ENCODE data around the gene SLC22A4.

Gene SLC22A4

DNA sequence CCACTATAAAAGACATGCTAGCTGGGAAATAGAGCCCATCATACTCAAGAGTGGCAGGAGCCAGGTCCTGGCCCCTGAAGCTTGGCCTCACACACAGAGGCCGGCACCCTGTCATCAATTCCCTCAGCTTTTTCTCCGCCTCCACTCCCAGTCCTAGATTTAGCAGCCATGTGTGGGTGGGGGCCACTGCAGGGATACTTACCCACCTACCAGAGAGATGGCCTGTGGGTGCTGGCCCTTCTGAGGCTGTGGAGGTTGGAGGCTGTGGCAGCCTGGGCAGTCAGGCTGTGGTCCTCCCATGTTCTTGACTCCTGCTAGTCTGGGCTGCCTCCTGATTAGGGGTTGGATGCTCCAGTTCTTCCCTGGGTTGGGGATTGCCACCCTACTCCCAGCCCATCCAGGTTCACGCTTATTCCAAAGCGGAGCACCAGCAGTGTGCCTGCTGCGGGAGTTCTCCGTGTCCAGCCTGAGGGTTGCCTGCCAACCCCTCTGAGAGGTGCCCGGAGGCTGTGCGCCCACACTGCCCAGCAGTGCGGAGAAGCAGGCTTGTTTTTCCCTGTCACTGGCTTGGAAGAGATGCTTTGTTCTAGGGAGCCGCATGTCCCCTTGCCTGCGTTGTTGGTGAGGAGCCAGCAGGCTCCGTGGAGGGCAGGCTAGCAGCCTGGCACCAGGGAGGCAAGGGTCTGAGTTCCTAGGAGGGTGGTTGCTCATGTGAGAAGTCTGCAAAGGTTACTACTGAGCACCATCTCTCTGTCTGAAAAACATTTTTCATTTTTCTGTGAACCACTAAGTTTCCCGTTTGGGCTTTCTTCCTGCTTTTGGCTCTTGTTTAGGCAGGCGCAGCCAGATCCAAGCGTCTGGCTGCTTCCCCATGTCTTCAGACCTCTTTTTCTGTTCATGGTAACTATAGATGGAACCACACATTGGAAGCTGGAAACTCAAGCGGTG lies 82.8 kb downstream of the SLC22A4 start:
- DNase-seq (ENCODE audit: low read depth), result no peak

- DNase-seq (ENCODE audit: low read depth), result no peak
These were observed 83.5 kb downstream of the SLC22A4 start for GRCh38 chr5:132377738-132378137.

GRCh38 chr5:132378580-132378979 lies 84.4 kb downstream of the SLC22A4 start:
- DNase-seq (ENCODE audit: low read depth), result no peak

- no peak for DNase-seq (ENCODE audit: low read depth)
These were observed 85.9 kb downstream of the SLC22A4 start for GRCh38 chr5:132380047-132380446.

DNA sequence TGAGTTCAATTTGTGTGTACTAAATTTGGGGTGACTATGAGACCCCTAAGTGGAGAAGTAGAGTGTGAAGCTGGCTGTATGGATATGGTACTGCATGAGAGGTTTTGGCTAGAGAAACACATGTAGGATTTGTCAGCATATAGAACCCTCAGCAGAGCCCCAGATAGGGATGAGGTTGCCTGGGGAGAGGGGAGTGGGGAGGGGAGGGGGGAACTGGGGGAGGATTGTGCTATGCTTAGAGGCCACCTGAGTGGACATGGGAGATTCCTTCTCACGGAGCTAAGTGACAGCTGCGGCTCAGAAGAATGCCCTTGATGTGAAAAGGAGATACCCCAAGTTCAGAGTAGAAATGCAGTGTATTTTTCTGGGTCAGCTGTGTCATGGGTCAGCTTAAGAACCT lies 86.5 kb downstream of the SLC22A4 start:
- no peak for DNase-seq (ENCODE audit: low read depth)

GRCh38 chr5:132381614-132382013 lies 87.4 kb downstream of the SLC22A4 start:
- no peak for DNase-seq (ENCODE audit: low read depth)

GRCh38 chr5:132383261-132383660 lies 89.1 kb downstream of the SLC22A4 start:
- no peak for DNase-seq (ENCODE audit: low read depth)

DNA sequence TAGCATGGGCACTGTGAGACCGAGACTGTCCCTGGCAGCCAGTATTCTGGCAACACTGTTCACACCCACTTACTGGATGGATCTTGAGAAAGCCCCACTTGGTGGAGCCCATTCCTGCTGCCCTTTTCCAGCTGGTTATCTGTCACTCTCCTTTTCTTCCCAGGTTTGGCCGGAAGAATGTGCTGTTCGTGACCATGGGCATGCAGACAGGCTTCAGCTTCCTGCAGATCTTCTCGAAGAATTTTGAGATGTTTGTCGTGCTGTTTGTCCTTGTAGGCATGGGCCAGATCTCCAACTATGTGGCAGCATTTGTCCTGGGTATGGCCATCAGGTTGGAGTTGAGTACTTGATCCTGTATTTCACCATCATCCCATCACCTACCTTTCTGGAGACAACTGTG lies 89.8 kb downstream of the SLC22A4 start:
- DNase-seq (ENCODE audit: low read depth), result no peak

DNA sequence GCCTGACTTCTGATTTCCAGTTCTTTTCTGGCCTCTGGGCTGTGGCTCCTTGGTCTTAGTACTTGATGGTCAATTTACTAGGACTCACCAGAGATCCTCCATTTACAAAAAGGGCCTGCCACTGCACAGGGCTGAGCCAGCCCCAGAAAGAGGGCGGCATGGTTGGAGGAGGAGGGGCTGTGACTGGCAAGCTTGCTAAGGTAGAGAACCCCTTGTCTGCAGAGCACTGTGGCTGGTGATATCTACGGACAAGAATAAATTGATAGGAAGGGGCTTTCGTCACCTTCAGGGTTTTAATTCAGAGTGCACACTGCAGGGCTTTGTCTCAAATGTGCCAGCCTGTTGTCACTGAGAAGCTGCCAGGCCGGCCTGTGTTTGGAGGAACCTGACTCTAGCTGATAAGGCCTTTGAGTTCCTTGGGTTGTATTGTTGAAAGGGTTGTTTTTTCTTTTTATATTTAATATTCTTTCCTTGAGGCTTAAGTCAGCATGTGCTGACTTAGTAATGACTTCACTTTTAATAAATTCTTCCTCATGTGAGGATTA lies 90.4 kb downstream of the SLC22A4 start:
- DNase-seq (ENCODE audit: low read depth), result no peak

- DNase-seq (ENCODE audit: low read depth), result peak; percentile 46
These were observed 91.3 kb downstream of the SLC22A4 start for GRCh38 chr5:132385326-132386105.

DNA sequence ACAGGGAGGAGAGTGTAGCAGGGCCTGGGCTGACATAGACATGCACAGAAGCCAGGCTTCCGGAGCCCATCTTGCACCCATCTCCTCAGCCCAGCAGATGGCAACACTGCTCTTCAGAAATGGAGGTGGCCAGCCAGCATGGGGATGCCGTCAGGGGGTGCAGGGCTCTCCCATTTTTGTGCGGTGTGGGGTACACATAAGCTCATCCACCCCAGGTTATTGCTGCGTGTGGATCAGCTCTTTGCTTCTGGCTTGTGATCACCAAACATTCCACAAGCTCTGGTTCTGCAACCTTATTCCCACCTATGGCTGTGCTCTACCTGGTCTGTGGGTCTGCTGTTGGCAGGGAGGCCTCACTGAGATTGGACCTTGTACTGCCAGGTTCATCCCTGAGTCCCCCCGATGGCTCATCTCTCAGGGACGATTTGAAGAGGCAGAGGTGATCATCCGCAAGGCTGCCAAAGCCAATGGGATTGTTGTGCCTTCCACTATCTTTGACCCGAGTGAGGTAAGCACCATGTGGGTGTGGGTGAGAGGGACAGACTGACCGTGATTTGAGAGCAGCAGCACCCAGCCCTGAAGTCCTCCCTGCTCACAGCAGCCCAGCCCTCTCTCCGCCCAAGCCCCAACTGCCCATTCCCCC lies 92.6 kb downstream of the SLC22A4 start:
- DNase-seq (ENCODE audit: low read depth), result peak; percentile 67

- DNase-seq (ENCODE audit: low read depth), result no peak
These were observed 93.5 kb downstream of the SLC22A4 start for GRCh38 chr5:132387640-132388117.

- no peak for DNase-seq (ENCODE audit: low read depth)
These were observed 94.3 kb downstream of the SLC22A4 start for GRCh38 chr5:132388244-132389050.

DNA sequence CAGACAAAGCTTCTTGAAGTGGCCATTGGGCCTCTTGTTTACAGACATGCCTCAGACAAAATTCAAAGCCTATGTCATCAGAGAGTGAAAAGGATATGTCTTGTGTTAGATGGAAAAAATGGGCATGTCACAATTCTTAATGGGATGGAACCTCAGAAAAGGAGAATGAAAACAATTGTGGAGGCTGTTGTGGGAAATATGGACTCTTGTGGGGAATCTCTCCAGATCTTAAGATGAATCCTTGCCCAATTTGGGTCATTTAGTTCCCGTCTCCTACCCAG lies 94.8 kb downstream of the SLC22A4 start:
- no peak for DNase-seq (ENCODE audit: low read depth)

DNA sequence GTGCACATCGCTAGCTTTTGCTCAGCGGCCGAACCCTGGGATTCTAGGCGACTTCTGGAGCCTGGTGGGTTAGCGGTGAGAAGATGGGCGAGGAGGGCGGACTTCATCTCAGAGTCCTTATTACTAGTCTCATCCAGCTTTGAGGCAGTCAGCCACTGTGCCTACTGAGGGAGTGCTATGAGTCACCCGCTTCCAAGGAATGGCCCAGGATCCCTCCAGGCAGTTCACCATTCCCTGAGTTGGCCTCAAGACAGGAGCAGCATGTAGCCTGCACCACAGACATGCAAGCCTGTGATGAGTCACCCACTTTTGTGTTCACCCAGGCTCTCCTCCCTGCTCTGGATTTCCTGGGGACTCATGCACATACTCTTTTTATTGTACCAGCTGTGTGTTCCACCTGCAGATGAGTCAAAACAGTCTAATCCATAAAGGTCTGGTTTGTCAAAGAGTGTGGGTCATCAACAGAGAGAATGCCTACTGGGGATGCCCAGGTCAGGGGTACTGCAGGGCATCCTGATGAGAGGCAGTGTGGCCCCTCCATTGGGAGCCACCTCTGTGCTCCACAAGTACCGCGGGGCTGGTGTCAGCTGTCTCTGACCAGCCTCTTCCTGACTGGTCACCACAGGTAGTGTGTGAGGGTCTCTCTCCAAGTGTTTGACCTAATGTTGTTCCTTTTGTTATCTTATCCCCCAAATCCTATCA lies 95.5 kb downstream of the SLC22A4 start:
- DNase-seq (ENCODE audit: low read depth), result no peak

- no peak for DNase-seq (ENCODE audit: low read depth)
These were observed 97.1 kb downstream of the SLC22A4 start for GRCh38 chr5:132391247-132391646.

- DNase-seq (ENCODE audit: low read depth), result no peak
These were observed 97.7 kb downstream of the SLC22A4 start for GRCh38 chr5:132391870-132392269.

GRCh38 chr5:132392411-132392810 lies 98.2 kb downstream of the SLC22A4 start:
- no peak for DNase-seq (ENCODE audit: low read depth)

- no peak for DNase-seq (ENCODE audit: low read depth)
These were observed 99.0 kb downstream of the SLC22A4 start for GRCh38 chr5:132392978-132393825.

Data from activated T-cell treated with anti-CD3 and anti-CD28 coated beads for 24 hours (primary cell).